Gastrocnemius medialis (tissue), 4 donors: ENCODE measurements around the gene CYP8B1.

Experiments used
- POLR2A ChIP-seq, 2 donors: fragments of 450-650 bp; IDR thresholded peaks; one replicate each; pipeline ENCODE4 v1.6.1; 2017; ENCODE audit warnings: antibody characterized with exemption in 2 of 2, mild to moderate bottlenecking in 2 of 2, moderate library complexity in 2 of 2
- TF ChIP-seq, protein P1 (sequence below), 5 experiments: fragments of 450-650 bp in 3 of 5; fragments of 200-600 bp in 2 of 5; sonication (generic) in 2 of 5; IDR thresholded peaks in 4 of 5; conservative IDR thresholded peaks in 1 of 5; 1 replicate in 4 of 5; 2 replicates in 1 of 5; pipeline ENCODE4 v1.5.1; 2016 to 2019; ENCODE audit warnings: antibody characterized with exemption in 5 of 5, mild to moderate bottlenecking in 3 of 5, moderate library complexity in 3 of 5

DNA sequence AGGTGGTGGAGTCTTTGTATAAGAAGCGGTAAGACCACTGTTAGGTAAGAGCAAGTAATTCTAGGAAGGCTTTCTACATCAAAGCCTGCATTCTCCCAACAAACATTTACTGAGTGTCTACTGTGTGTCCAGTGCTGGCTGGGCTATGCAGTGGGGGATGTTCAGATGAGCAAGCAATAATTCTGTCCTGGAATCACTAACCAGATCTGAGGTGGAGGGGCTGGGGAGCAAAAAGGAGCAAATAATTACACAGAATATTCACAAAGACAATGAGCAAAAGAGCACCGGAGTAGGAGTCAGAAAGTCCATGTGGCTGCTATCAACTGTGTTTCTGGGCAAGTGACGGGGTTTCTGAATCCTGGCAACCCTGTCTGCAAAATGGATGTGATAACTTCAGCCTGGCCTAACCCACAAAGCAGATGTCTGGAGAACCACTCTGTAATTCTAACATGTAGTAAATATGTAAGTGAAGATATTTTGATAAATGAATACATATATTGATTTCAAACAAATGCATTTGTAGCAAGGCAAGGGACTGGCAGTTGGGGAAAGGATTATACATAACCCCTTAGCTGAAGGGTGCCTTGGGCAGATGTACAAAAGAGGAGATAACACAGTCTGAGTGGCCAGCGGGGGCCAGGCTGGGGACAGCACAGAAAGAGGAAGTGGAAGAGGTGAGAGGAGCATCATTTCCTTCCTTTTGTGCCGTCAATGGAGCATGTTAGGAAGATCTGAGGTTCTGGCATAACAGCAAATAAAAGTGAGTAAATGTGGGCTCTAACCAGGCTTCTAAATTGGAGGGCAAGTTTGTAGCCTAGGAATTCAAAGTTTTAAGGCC is 28.8 kb downstream of the CYP8B1 start:
- TF ChIP-seq, protein P1, sequence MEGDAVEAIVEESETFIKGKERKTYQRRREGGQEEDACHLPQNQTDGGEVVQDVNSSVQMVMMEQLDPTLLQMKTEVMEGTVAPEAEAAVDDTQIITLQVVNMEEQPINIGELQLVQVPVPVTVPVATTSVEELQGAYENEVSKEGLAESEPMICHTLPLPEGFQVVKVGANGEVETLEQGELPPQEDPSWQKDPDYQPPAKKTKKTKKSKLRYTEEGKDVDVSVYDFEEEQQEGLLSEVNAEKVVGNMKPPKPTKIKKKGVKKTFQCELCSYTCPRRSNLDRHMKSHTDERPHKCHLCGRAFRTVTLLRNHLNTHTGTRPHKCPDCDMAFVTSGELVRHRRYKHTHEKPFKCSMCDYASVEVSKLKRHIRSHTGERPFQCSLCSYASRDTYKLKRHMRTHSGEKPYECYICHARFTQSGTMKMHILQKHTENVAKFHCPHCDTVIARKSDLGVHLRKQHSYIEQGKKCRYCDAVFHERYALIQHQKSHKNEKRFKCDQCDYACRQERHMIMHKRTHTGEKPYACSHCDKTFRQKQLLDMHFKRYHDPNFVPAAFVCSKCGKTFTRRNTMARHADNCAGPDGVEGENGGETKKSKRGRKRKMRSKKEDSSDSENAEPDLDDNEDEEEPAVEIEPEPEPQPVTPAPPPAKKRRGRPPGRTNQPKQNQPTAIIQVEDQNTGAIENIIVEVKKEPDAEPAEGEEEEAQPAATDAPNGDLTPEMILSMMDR (IDR thresholded peaks at IDR 0.05 in 4 of 5, conservative IDR thresholded peaks at IDR 0.05 in 1 of 5), result no peak
- TF ChIP-seq POLR2A (IDR thresholded peaks at IDR 0.05), result no peak
